ENCODE data around the gene SEC31B. TPM values are rescaled to one million over a fixed set of nuclear protein-coding genes. Genes with fewer than 3 reads are reported as not detected.

Gene SEC31B
- total RNA-seq, 1 experiment from 2014 or later, result 10.6 TPM

DNA sequence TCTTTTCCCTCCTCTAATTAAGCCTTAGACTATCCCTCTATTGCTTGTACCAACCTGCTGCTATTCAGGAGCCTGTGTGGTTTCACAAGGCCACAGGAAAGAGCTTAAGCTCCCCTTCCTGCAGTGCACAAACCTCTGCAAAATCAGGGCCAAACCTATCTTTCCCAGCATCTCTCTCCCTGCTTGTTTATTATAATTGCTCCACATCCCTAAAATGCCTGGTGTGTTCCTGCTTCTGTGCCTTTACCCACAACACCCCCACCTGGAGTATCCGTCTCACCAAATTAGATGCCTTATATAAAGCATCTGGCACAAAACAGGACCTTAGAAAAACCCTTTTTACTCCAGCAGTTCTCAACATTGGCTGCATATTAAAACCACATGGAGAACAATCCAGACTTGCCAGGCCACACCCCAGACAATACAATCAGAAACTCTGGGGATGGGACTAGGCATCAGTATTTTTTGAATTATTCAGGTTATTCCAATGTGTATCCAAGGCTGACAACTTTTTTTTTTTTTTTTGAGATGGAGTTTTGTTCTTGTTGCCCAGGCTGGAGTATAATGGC is 16.7 kb downstream of the SEC31B start:
- Mint-ChIP-seq H3K4me3 (ENCODE audit: unreplicated experiment) (no peak overlapping the region), H3K4me1 (ENCODE audit: insufficient read depth, unreplicated experiment) (no peaks in the 10 kb centered on the region), H3K27me3 (ENCODE audit: insufficient read depth, unreplicated experiment) (no peaks in the 10 kb centered on the region), H3K36me3 (ENCODE audit: insufficient read depth, unreplicated experiment) (peaks cover 33% of the 10 kb centered on the region), H3K27ac (ENCODE audit: low read depth, unreplicated experiment) (peak overlapping the region; percentile 28), H3K9me3 (ENCODE audit: unreplicated experiment) (no peaks in the 10 kb centered on the region)
- POLR2A ChIA-PET, result no interaction called here
- CTCF ChIA-PET, result interaction anchor here (0.6 to 0.7 kb wide), 2 partner anchors 19 to 21 kb away, joined by 3 to 6 read pairs; no protein-coding TSS in a partner anchor
- no TSS peak for BruUV-seq (replicated peaks)
- no peak for DNase-seq (ENCODE audit: unreplicated experiment)
- TF ChIP-seq, protein P1, sequence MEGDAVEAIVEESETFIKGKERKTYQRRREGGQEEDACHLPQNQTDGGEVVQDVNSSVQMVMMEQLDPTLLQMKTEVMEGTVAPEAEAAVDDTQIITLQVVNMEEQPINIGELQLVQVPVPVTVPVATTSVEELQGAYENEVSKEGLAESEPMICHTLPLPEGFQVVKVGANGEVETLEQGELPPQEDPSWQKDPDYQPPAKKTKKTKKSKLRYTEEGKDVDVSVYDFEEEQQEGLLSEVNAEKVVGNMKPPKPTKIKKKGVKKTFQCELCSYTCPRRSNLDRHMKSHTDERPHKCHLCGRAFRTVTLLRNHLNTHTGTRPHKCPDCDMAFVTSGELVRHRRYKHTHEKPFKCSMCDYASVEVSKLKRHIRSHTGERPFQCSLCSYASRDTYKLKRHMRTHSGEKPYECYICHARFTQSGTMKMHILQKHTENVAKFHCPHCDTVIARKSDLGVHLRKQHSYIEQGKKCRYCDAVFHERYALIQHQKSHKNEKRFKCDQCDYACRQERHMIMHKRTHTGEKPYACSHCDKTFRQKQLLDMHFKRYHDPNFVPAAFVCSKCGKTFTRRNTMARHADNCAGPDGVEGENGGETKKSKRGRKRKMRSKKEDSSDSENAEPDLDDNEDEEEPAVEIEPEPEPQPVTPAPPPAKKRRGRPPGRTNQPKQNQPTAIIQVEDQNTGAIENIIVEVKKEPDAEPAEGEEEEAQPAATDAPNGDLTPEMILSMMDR (IDR thresholded peaks at IDR 0.05; ENCODE audit: unreplicated experiment), result no peak
- intact Hi-C loops (cut with micrococcal nuclease), result no loop called here

GRCh38 chr10:100501423-100501822 is 18.2 kb downstream of the SEC31B start:
- TF ChIP-seq, protein P1 (IDR thresholded peaks at IDR 0.05; ENCODE audit: unreplicated experiment), result no peak
- no peak for DNase-seq (ENCODE audit: unreplicated experiment)
- H3K36me3 Mint-ChIP-seq (ENCODE audit: insufficient read depth, unreplicated experiment), result peaks cover 28% of the 10 kb centered on the region
- H3K27ac Mint-ChIP-seq (ENCODE audit: low read depth, unreplicated experiment), result no peak overlapping the region
- ChIA-PET CTCF (interaction anchor here (0.6 to 3.6 kb wide), 3 partner anchors 13 to 425 kb away, joined by 3 to 18 read pairs (median 3); no protein-coding TSS in a partner anchor), POLR2A (interaction anchor here (0.9 kb wide), 1 partner anchor 51 kb away, joined by 3 read pairs; no protein-coding TSS in a partner anchor)
- no peaks in the 10 kb centered on the region for H3K9me3 Mint-ChIP-seq (ENCODE audit: unreplicated experiment)
- H3K27me3 Mint-ChIP-seq (ENCODE audit: insufficient read depth, unreplicated experiment), result no peaks in the 10 kb centered on the region
- H3K4me1 Mint-ChIP-seq (ENCODE audit: insufficient read depth, unreplicated experiment), result no peaks in the 10 kb centered on the region
- H3K4me3 Mint-ChIP-seq (ENCODE audit: unreplicated experiment), result no peak overlapping the region
- BruUV-seq (replicated peaks), result no TSS peak
- intact Hi-C loops (cut with micrococcal nuclease), result no loop called here

DNA sequence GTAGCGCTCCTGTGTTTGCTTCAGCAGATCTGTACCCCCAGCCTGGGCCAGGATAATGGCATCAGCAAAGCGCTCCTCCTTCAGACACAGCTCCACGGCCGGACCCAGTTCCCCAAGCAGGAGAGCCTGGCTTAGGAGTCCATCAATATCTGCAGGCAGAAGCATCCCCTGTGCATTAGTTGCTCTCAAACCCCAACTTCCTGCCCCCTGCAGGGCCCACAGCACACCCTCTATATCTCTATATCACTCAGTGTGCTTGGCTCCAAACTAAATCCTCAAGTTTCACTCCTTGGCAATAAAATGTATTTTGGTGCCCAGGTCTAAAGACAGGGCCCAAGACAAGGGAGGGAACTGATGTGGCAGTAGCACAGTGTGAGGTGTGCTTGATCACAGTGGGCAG is 21.6 kb downstream of the SEC31B start:
- intact Hi-C loops (cut with micrococcal nuclease), result no loop called here
- Mint-ChIP-seq H3K4me1 (ENCODE audit: insufficient read depth, unreplicated experiment) (no peaks in the 10 kb centered on the region), H3K36me3 (ENCODE audit: insufficient read depth, unreplicated experiment) (peaks cover 25% of the 10 kb centered on the region), H3K27me3 (ENCODE audit: insufficient read depth, unreplicated experiment) (no peaks in the 10 kb centered on the region), H3K27ac (ENCODE audit: low read depth, unreplicated experiment) (no peak overlapping the region), H3K9me3 (ENCODE audit: unreplicated experiment) (no peaks in the 10 kb centered on the region), H3K4me3 (ENCODE audit: unreplicated experiment) (no peak overlapping the region)
- ChIA-PET CTCF (interaction anchor here (0.5 to 3.6 kb wide), 5 partner anchors 11 to 22 kb away, joined by 3 to 18 read pairs (median 3); no protein-coding TSS in a partner anchor), POLR2A (no interaction called here)
- TF ChIP-seq, protein P1 (IDR thresholded peaks at IDR 0.05; ENCODE audit: unreplicated experiment), result no peak
- no TSS peak for BruUV-seq (replicated peaks)
- no peak for DNase-seq (ENCODE audit: unreplicated experiment)

GRCh38 chr10:100496567-100496966 is 23.1 kb downstream of the SEC31B start:
- intact Hi-C loops (cut with micrococcal nuclease), result no loop called here
- TF ChIP-seq, protein P1 (IDR thresholded peaks at IDR 0.05; ENCODE audit: unreplicated experiment), result no peak
- H3K27me3 Mint-ChIP-seq (ENCODE audit: insufficient read depth, unreplicated experiment), result no peaks in the 10 kb centered on the region
- no peaks in the 10 kb centered on the region for H3K4me1 Mint-ChIP-seq (ENCODE audit: insufficient read depth, unreplicated experiment)
- no peaks in the 10 kb centered on the region for H3K9me3 Mint-ChIP-seq (ENCODE audit: unreplicated experiment)
- BruUV-seq (replicated peaks), result no TSS peak
- no peak for DNase-seq (ENCODE audit: unreplicated experiment)
- peaks cover 22% of the 10 kb centered on the region for H3K36me3 Mint-ChIP-seq (ENCODE audit: insufficient read depth, unreplicated experiment)
- H3K4me3 Mint-ChIP-seq (ENCODE audit: unreplicated experiment), result no peak overlapping the region
- ChIA-PET POLR2A (interaction anchor here (0.6 to 1.1 kb wide), 2 partner anchors 15 to 193 kb away, joined by 3 read pairs; no protein-coding TSS in a partner anchor), CTCF (interaction anchor here (1.0 to 3.0 kb wide), 7 partner anchors 9 to 382 kb away, joined by 3 to 14 read pairs (median 3); partner anchors contain the start of gene HIF1AN)
- no peak overlapping the region for H3K27ac Mint-ChIP-seq (ENCODE audit: low read depth, unreplicated experiment)

Data from MCF 10A (cell line).